Lung (tissue), 12 donors: ENCODE results near the gene FAM83F. TPM values are rescaled to one million over a fixed set of nuclear protein-coding genes. Genes with fewer than 3 reads are reported as not detected.
A peak's percentile ranks its signal among the peaks of the same experiment; 100 is the strongest.

Experiments
- ATAC-seq: fragments of 200-7000 bp; cut with Tn5 transposase; one replicate; pipeline ENCODE4 v1.9.1; 2020; ENCODE audit warnings: moderate number of reproducible peaks; ENCODE audit not compliant: insufficient read depth, low FRiP score
- DNase-seq, 3 donors: peaks; one replicate each; pipeline ENCODE4 v3.0.0-alpha.2; 2013 to 2017
- H3K27ac ChIP-seq, 2 donors: one replicate each; pipeline ENCODE4 v1.5.1; 2013; ENCODE audit warnings: mild to moderate bottlenecking in 2 of 2, moderate library complexity in 2 of 2, control low read depth in 1 of 2, inconsistent platforms in 1 of 2, low read depth in 1 of 2, low read length in 1 of 2
- H3K27me3 ChIP-seq, 3 donors: one replicate each; pipeline ENCODE4 v1.5.1; 2013; ENCODE audit warnings: low read length in 2 of 3; ENCODE audit not compliant: control insufficient read depth in 3 of 3, insufficient read depth in 3 of 3
- H3K36me3 ChIP-seq, 4 donors: one replicate each; pipeline ENCODE4 v1.5.1; 2013; ENCODE audit warnings: low read length in 4 of 4, mild to moderate bottlenecking in 1 of 4, moderate library complexity in 1 of 4; ENCODE audit not compliant: control insufficient read depth in 4 of 4, insufficient read depth in 4 of 4
- H3K4me1 ChIP-seq, 5 donors: one replicate each; pipeline ENCODE4 v1.5.1; 2013; ENCODE audit warnings: low read length in 5 of 5, mild to moderate bottlenecking in 2 of 5, moderate library complexity in 1 of 5; ENCODE audit not compliant: control insufficient read depth in 5 of 5, insufficient read depth in 5 of 5
- H3K4me3 ChIP-seq: one replicate; pipeline ENCODE4 v1.5.1; 2013; ENCODE audit warnings: mild to moderate bottlenecking, control low read depth, moderate library complexity
- H3K9ac ChIP-seq, 2 donors: one replicate each; pipeline ENCODE4 v1.5.1; 2013; ENCODE audit warnings: low read length in 2 of 2, control low read depth in 1 of 2; ENCODE audit not compliant: insufficient read depth in 1 of 2
- H3K9me3 ChIP-seq, 4 donors: one replicate each; pipeline ENCODE4 v1.5.1; 2013; ENCODE audit warnings: low read length in 3 of 4, mild to moderate bottlenecking in 1 of 4, moderate library complexity in 1 of 4; ENCODE audit not compliant: control insufficient read depth in 4 of 4, insufficient read depth in 3 of 4
- WGBS, 2 donors: extraction: QIAGEN DNeasy Blood & Tissue Kit; methylation state at CpG; one replicate each; pipeline ENCODE4 v1.1.7; 2013; 5-methylcytosine and 5-hydroxymethylcytosine counted together
- polyA plus RNA-seq, 2 donors: library from polyadenylated mRNA; stranded (reverse); fragments of 200-250 nt; gene quantifications; one replicate each; pipeline ENCODE4 v1.2.1, GENCODE V29; 2013
- total RNA-seq, 2 donors: library from RNA; depleted of rRNA in 1 of 2; stranded (reverse); fragments of >200 nt in 1 of 2; gene quantifications; one replicate each; pipeline ENCODE4 v1.2.1, GENCODE V29; 2014 to 2021
- TF ChIP-seq, protein P1 (sequence below): IDR thresholded peaks from 2 replicates; pipeline ENCODE4 v1.5.1; 2012; ENCODE audit warnings: mild to moderate bottlenecking; ENCODE audit errors: control extremely low read depth, extremely low read depth
- donor health status: control.
- donor health status: control.
- donor health status: Bipolar disorder and iron deficiency.
- donor health status: healthy.
- donor health status: DM: yes; HTN: yes; CAD: no.

FAM83F gene
- total and polyA plus RNA-seq, 4 donors, result 0.53 to 3.0 (median 0.94) TPM

DNA sequence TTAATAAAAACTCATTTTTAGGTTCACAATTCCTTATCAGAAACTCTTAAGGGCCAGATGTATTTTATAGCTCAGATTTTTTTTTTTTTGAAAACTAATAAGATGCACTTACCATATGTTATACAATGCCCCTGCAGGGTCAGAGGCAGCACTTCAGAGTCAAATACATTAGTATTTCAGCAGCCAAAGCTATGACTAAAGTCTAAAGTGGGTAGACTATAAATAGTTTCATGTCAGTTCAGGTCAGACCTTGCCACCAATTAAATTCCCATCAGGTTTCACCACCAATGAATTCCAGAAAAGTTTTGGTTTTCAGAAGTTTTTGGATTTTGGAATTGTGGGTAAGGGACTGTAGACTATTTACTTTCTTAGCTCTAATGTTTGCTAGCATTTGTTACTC is 75.9 kb downstream of the FAM83F start:
- Histone ChIP-seq H3K27me3 (no peaks in the 10 kb centered on the region), H3K27ac (peak overlapping the region in 1 of 2 donors; percentile 60), H3K9ac (no peak overlapping the region), H3K9me3 (no peaks in the 10 kb centered on the region), H3K4me3 (no peak overlapping the region), H3K4me1 (peaks cover 2 to 13% (median 5%) of the 10 kb centered on the region in 5 donors), H3K36me3 (peaks cover 0 to 2% (median 0%) of the 10 kb centered on the region in 4 donors)
- TF ChIP-seq, protein P1, sequence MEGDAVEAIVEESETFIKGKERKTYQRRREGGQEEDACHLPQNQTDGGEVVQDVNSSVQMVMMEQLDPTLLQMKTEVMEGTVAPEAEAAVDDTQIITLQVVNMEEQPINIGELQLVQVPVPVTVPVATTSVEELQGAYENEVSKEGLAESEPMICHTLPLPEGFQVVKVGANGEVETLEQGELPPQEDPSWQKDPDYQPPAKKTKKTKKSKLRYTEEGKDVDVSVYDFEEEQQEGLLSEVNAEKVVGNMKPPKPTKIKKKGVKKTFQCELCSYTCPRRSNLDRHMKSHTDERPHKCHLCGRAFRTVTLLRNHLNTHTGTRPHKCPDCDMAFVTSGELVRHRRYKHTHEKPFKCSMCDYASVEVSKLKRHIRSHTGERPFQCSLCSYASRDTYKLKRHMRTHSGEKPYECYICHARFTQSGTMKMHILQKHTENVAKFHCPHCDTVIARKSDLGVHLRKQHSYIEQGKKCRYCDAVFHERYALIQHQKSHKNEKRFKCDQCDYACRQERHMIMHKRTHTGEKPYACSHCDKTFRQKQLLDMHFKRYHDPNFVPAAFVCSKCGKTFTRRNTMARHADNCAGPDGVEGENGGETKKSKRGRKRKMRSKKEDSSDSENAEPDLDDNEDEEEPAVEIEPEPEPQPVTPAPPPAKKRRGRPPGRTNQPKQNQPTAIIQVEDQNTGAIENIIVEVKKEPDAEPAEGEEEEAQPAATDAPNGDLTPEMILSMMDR, result no peak
- DNase-seq (peak in 2 of 3 donors; percentile 9 to 17), ATAC-seq (no peak)

DNA sequence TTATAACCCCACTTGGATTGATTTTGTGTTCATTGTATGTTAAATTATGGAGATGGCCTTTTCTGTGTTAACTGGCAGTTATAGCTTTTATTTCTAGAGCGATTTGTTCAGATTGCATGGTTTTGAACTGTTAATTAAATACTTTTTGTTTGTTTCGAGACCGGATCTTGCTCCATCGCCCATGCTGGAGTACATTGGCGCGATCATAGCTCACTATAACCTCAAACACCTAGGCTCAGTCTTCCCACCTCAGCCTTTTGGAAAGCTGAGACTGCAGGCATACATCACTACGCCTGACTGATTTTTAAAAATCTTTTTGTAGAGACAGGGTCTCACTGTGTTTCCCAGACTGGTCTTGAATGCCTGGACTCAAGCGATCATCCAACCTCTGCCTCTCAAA is 77.0 kb downstream of the FAM83F start:
- TF ChIP-seq, protein P1, result no peak
- H3K9ac ChIP-seq, result no peak overlapping the region
- 97% methylated on average over 8 of the region's 8 CpGs for WGBS, 2 donors
- H3K36me3 ChIP-seq, result peaks cover 0 to 2% (median 0%) of the 10 kb centered on the region in 4 donors
- H3K27ac ChIP-seq, result no peak overlapping the region
- peaks cover 2 to 10% (median 5%) of the 10 kb centered on the region in 5 donors for H3K4me1 ChIP-seq
- ATAC-seq (no peak), DNase-seq (no peak)
- no peaks in the 10 kb centered on the region for H3K9me3 ChIP-seq
- H3K4me3 ChIP-seq, result no peak overlapping the region
- H3K27me3 ChIP-seq, result no peaks in the 10 kb centered on the region

DNA sequence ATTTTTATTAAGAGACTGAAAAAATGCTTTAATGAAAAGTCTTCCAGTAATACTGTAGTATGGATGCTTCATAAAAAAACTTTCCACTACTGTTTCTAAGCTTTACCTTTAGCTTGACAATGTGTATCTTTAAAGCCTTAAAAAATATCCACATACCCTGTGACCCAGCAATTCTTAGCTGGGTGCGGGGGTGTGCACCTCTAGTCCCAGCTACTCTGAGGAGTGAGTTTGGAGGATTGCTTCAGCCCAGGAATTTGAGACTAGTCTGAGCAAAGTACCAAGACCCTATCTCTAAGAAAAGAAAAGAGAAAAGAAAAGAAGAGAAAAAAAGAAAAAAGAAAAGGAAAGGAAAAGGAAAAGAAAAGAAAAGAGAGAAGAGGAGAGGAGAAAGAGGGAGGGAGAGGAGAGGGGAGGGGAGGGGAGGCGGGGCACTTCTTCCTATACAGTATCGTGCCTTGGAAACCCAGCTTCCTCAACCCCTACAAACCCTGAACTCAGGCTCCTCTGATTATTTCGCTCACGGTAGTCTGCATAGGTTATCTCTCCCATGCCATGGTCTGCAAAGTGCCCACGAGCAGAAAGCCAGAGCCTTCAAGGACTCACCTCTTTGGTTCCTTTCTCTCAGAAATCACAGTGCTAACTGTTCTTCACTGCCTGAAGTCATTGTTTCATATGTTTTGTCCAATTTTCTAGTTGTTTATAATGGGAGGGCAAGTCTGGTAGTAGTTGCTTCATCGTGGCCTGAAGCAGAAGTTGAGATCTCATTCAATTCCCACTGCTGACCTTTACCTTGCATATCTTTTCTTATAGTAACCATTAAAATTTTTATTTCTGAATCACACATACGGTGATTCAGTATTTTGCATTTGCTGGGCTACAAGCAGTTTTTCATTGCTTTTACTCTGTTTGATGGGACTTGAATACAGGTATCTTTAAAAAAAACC is 82.2 kb downstream of the FAM83F start:
- no peak for ATAC-seq
- 34 to 59% methylated on average over 8 of the region's 8 CpGs for WGBS, 2 donors
- H3K27ac ChIP-seq, result no peak overlapping the region

More for the DNA sequence above, 82.2 kb downstream of the FAM83F start:
- H3K27me3 ChIP-seq, result no peaks in the 10 kb centered on the region
- no peak overlapping the region for H3K4me3 ChIP-seq
- H3K9ac ChIP-seq, result no peak overlapping the region
- TF ChIP-seq, protein P1, result no peak
- H3K9me3 ChIP-seq, result no peaks in the 10 kb centered on the region
- no peak for DNase-seq
- peaks cover 0 to 2% (median 0%) of the 10 kb centered on the region in 4 donors for H3K36me3 ChIP-seq
- peaks cover 0 to 11% (median 5%) of the 10 kb centered on the region in 5 donors for H3K4me1 ChIP-seq
